Gastrocnemius medialis (tissue), 4 donors: Measurements from ENCODE around the gene RUFY2. TPM values are rescaled to one million over a fixed set of nuclear protein-coding genes. Genes with fewer than 3 reads are reported as not detected.

Source experiments
- ATAC-seq, 2 donors: fragments of 150-250 bp; one replicate each; pipeline ENCODE4 v1.9.1; 2016
- DNase-seq, 2 donors: peaks; one replicate each; pipeline ENCODE4 v3.0.0-alpha.2; 2019
- H3K27ac ChIP-seq, 4 donors: fragments of 200-600 bp; sonication (generic); 1 replicate in 1 of 4; 2 replicates in 3 of 4; pipeline ENCODE4 v1.5.1; 2016 to 2018; ENCODE audit warnings: mild to moderate bottlenecking in 2 of 4, moderate library complexity in 1 of 4
- H3K27me3 ChIP-seq, 3 donors: fragments of 200-600 bp; sonication (generic) in 2 of 3; 1 replicate in 1 of 3; 2 replicates in 2 of 3; pipeline versions ENCODE4 v1.5.1 to v1.6.0; 2016 to 2019; ENCODE audit warnings: mild to moderate bottlenecking in 1 of 3, moderate library complexity in 1 of 3
- H3K36me3 ChIP-seq, 2 donors: fragments of 200-600 bp; sonication (generic) in 1 of 2; one replicate each; pipeline ENCODE4 v1.5.1; 2017 to 2018
- H3K4me1 ChIP-seq, 2 donors: fragments of 200-600 bp; sonication (generic) in 1 of 2; one replicate each; pipeline ENCODE4 v1.5.1; 2016 to 2017; ENCODE audit warnings: mild to moderate bottlenecking in 2 of 2
- H3K4me3 ChIP-seq, 4 donors: fragments of 200-600 bp; sonication (generic) in 3 of 4; 1 replicate in 1 of 4; 2 replicates in 3 of 4; pipeline ENCODE4 v1.5.1; 2016 to 2019; ENCODE audit warnings: mild to moderate bottlenecking in 2 of 4
- H3K9me3 ChIP-seq, 3 donors: fragments of 200-600 bp; sonication (generic) in 2 of 3; 1 replicate in 1 of 3; 2 replicates in 2 of 3; pipeline ENCODE4 v1.5.1; 2016 to 2019
- CTCF ChIP-seq, 5 experiments: fragments of 450-650 bp in 3 of 5; fragments of 200-600 bp in 2 of 5; sonication (generic) in 2 of 5; IDR thresholded peaks in 4 of 5; conservative IDR thresholded peaks in 1 of 5; 1 replicate in 4 of 5; 2 replicates in 1 of 5; pipeline ENCODE4 v1.5.1; 2016 to 2019; ENCODE audit warnings: antibody characterized with exemption in 5 of 5, mild to moderate bottlenecking in 3 of 5, moderate library complexity in 3 of 5
- POLR2A ChIP-seq, 2 donors: fragments of 450-650 bp; IDR thresholded peaks; one replicate each; pipeline ENCODE4 v1.6.1; 2017; ENCODE audit warnings: antibody characterized with exemption in 2 of 2, mild to moderate bottlenecking in 2 of 2, moderate library complexity in 2 of 2
- in situ Hi-C, 4 donors: fragments of 200-750 bp; cut with MboI; loops; one replicate each; pipeline versions ENCODE4 v1.15.0 to v1.8.0; 2017; ENCODE audit warnings: low sequenced_read_pairs in 4 of 4
- intact Hi-C: fragments of 100-400 bp; cut with DNase I; formaldehyde crosslinking; loops from one replicate; pipeline ENCODE4 v1.15.1; 2023; ENCODE audit warnings: low total_unique reads
- total RNA-seq, 4 donors: library from RNA; depleted of rRNA; stranded (reverse); fragments of >200 nt; gene quantifications; one replicate each; pipeline versions ENCODE4 v1.1.0 to v1.2.3, GENCODE V29; 2016

Gene RUFY2
- total RNA-seq, 4 donors from 2014 or later = 8.9 to 15.7 (median 11.7) TPM

- no peak for DNase-seq
Measured at GRCh38 chr10:68440898-68441297, 33.8 kb upstream of the RUFY2 start.

GRCh38 chr10:68435803-68436202 lies 28.7 kb upstream of the RUFY2 start:
- H3K4me3 ChIP-seq = no peak overlapping the region
- no peaks in the 10 kb centered on the region for H3K36me3 ChIP-seq
- no peak for TF ChIP-seq CTCF (IDR thresholded peaks at IDR 0.05 in 4 of 5, conservative IDR thresholded peaks at IDR 0.05 in 1 of 5)
- no peak for TF ChIP-seq POLR2A (IDR thresholded peaks at IDR 0.05)
- no peak overlapping the region for H3K27ac ChIP-seq
- intact Hi-C loops (no loop called here), in situ Hi-C loops (no loop called here)
- ATAC-seq = no peak
- H3K27me3 ChIP-seq = no peaks in the 10 kb centered on the region
- no peaks in the 10 kb centered on the region for H3K4me1 ChIP-seq
- DNase-seq = no peak
- no peaks in the 10 kb centered on the region for H3K9me3 ChIP-seq

More at GRCh38 chr10:68440898-68441297, 33.8 kb upstream of the RUFY2 start:
- in situ Hi-C loops = no loop called here
- intact Hi-C loops = no loop called here
- H3K4me3 ChIP-seq = no peak overlapping the region
- no peak for ATAC-seq
- H3K27me3 ChIP-seq = no peaks in the 10 kb centered on the region
- TF ChIP-seq POLR2A (IDR thresholded peaks at IDR 0.05) = no peak
- TF ChIP-seq CTCF (IDR thresholded peaks at IDR 0.05 in 4 of 5, conservative IDR thresholded peaks at IDR 0.05 in 1 of 5) = no peak
- no peaks in the 10 kb centered on the region for H3K9me3 ChIP-seq
- no peaks in the 10 kb centered on the region for H3K36me3 ChIP-seq
- no peaks in the 10 kb centered on the region for H3K4me1 ChIP-seq
- no peak overlapping the region for H3K27ac ChIP-seq

GRCh38 chr10:68434657-68435056 lies 27.6 kb upstream of the RUFY2 start:
- H3K36me3 ChIP-seq = no peaks in the 10 kb centered on the region
- no peak for ATAC-seq
- TF ChIP-seq CTCF (IDR thresholded peaks at IDR 0.05 in 4 of 5, conservative IDR thresholded peaks at IDR 0.05 in 1 of 5) (no peak), POLR2A (IDR thresholded peaks at IDR 0.05) (no peak)
- H3K4me1 ChIP-seq = no peaks in the 10 kb centered on the region
- DNase-seq = no peak
- in situ Hi-C loops (no loop called here), intact Hi-C loops (no loop called here)
- no peak overlapping the region for H3K27ac ChIP-seq
- no peaks in the 10 kb centered on the region for H3K9me3 ChIP-seq
- no peaks in the 10 kb centered on the region for H3K27me3 ChIP-seq
- H3K4me3 ChIP-seq = no peak overlapping the region

- in situ Hi-C loops (no loop called here), intact Hi-C loops (no loop called here)
- no peaks in the 10 kb centered on the region for H3K4me1 ChIP-seq
- H3K9me3 ChIP-seq = no peaks in the 10 kb centered on the region
- no peak overlapping the region for H3K27ac ChIP-seq
- DNase-seq (no peak), ATAC-seq (no peak)
- H3K36me3 ChIP-seq = no peaks in the 10 kb centered on the region
- no peaks in the 10 kb centered on the region for H3K27me3 ChIP-seq
- TF ChIP-seq POLR2A (IDR thresholded peaks at IDR 0.05) (no peak), CTCF (IDR thresholded peaks at IDR 0.05 in 4 of 5, conservative IDR thresholded peaks at IDR 0.05 in 1 of 5) (no peak)
- no peak overlapping the region for H3K4me3 ChIP-seq
Measured at GRCh38 chr10:68428396-68429104, 21.5 kb upstream of the RUFY2 start.
